Transverse colon (tissue), 4 donors: ENCODE data around the gene PSMB11. TPM values are rescaled to one million over a fixed set of nuclear protein-coding genes. Genes with fewer than 3 reads are reported as not detected.
"Not testable (repeated sequence)": the region's sequence is repeated elsewhere in the genome, so short reads cannot be mapped to it uniquely, and the experiment has no call there.

Source experiments
- DNase-seq: peaks from one replicate; pipeline ENCODE4 v3.0.0-alpha.2; 2019
- H3K27ac ChIP-seq, 4 donors: fragments of 200-600 bp; sonication (generic); 2 replicates each; pipeline ENCODE4 v1.5.1; 2016 to 2018; ENCODE audit warnings: inconsistent platforms in 4 of 4
- H3K27me3 ChIP-seq: fragments of 200-600 bp; sonication (generic); 2 replicates; pipeline ENCODE4 v1.5.1; 2017; ENCODE audit warnings: inconsistent platforms
- H3K36me3 ChIP-seq, 4 donors: fragments of 200-600 bp; sonication (generic); 2 replicates each; pipeline ENCODE4 v1.5.1; 2017 to 2019; ENCODE audit warnings: inconsistent platforms in 4 of 4
- H3K4me1 ChIP-seq, 4 donors: fragments of 200-600 bp; sonication (generic); 2 replicates each; pipeline ENCODE4 v1.5.1; 2017 to 2020; ENCODE audit warnings: inconsistent platforms in 4 of 4
- H3K4me3 ChIP-seq, 4 donors: fragments of 200-600 bp; sonication (generic); 1 replicate in 1 of 4; 2 replicates in 3 of 4; pipeline versions ENCODE4 v1.5.1 to v1.6.1; 2017 to 2019; ENCODE audit warnings: inconsistent platforms in 4 of 4
- H3K9me3 ChIP-seq, 2 donors: fragments of 200-600 bp; sonication (generic); 2 replicates each; pipeline ENCODE4 v1.5.1; 2017 to 2019; ENCODE audit warnings: inconsistent platforms in 2 of 2
- EP300 ChIP-seq: sonication (generic); formaldehyde crosslinking; IDR thresholded peaks from one replicate; pipeline ENCODE4 v1.6.1; 2017; ENCODE audit warnings: antibody characterized with exemption, low read depth
- POLR2A ChIP-seq: fragments of 450-650 bp; IDR thresholded peaks from one replicate; pipeline ENCODE4 v1.6.1; 2016; ENCODE audit warnings: antibody characterized with exemption, mild to moderate bottlenecking, moderate library complexity
- POLR2AphosphoS5 ChIP-seq, 3 donors: sonication (generic); formaldehyde crosslinking; IDR thresholded peaks; one replicate each; pipeline ENCODE4 v1.6.1; 2016; ENCODE audit warnings: antibody characterized with exemption in 3 of 3
- WGBS, 2 donors: methylation state at CpG; one replicate each; pipeline ENCODE4 v1.1.5; 2018; ENCODE audit warnings: low coverage in 1 of 2; 5-methylcytosine and 5-hydroxymethylcytosine counted together
- in situ Hi-C, 4 donors: fragments of 200-750 bp; cut with MboI; loops; one replicate each; pipeline versions ENCODE4 v1.15.0 to v1.15.1; 2017; ENCODE audit warnings: low sequenced_read_pairs in 3 of 4, low pct_ligation_motif_present in 1 of 4, low pct_unique_long_range_greater_than_20kb in 1 of 4
- intact Hi-C: fragments of 100-400 bp; cut with DNase I; formaldehyde crosslinking; loops from one replicate; pipeline ENCODE4 v1.15.1; 2023; ENCODE audit warnings: low total_unique reads
- total RNA-seq, 4 donors: library from RNA; depleted of rRNA; stranded (reverse); fragments of >200 nt; gene quantifications; one replicate each; pipeline ENCODE4 v1.1.0, GENCODE V29; 2016
- TF ChIP-seq, protein P1 (sequence below), 5 experiments: fragments of 200-600 bp in 3 of 5; fragments of 450-650 bp in 2 of 5; sonication (generic) in 3 of 5; IDR thresholded peaks; 1 replicate in 2 of 5; 2 replicates in 3 of 5; pipeline ENCODE4 v1.5.1; 2016 to 2017; ENCODE audit warnings: antibody characterized with exemption in 5 of 5, inconsistent platforms in 3 of 5, mild to moderate bottlenecking in 2 of 5, moderate library complexity in 1 of 5

PSMB11 gene
- total RNA-seq, 4 donors from 2014 or later = not detected

DNA sequence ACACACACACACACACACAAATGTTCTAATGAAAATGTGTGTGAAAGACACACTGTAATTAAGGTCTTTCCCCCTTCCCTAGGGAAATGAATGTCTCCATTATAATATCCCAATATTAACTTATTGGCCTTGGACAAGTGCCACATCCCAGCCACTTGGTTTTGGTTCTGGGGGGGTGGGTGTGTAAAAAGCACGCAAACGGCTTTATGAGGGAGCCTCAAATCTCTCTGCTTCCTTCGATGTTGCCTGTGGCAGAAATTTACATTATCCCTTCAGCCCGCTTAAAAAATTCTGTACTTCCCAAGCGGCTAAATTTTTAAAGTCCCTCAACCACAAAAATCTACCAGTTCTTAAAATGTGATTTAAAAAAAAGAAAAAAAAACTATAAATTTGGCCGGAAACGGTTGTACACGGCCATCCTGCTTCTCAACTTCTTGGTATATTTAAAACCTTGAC, 32.5 kb upstream of the PSMB11 start:
- peaks cover 4 to 35% (median 15%) of the 10 kb centered on the region in 4 donors for H3K4me1 ChIP-seq
- WGBS, 2 donors = 19 to 20% methylated on average over 8 of the region's 8 CpGs
- H3K9me3 ChIP-seq = no peaks in the 10 kb centered on the region
- H3K27ac ChIP-seq = peak overlapping the region; percentile 78 to 92 (median 85)
- no peaks in the 10 kb centered on the region for H3K36me3 ChIP-seq
- in situ Hi-C loops (no loop called here), intact Hi-C loops (no loop called here)
- peak overlapping the region; percentile 15 to 56 (median 50) for H3K4me3 ChIP-seq
- H3K27me3 ChIP-seq = no peaks in the 10 kb centered on the region
- no peak for DNase-seq
- TF ChIP-seq POLR2AphosphoS5 (IDR thresholded peaks at IDR 0.05) = no peak
- TF ChIP-seq EP300 = no peak
- no peak for TF ChIP-seq POLR2A
- TF ChIP-seq, protein P1, sequence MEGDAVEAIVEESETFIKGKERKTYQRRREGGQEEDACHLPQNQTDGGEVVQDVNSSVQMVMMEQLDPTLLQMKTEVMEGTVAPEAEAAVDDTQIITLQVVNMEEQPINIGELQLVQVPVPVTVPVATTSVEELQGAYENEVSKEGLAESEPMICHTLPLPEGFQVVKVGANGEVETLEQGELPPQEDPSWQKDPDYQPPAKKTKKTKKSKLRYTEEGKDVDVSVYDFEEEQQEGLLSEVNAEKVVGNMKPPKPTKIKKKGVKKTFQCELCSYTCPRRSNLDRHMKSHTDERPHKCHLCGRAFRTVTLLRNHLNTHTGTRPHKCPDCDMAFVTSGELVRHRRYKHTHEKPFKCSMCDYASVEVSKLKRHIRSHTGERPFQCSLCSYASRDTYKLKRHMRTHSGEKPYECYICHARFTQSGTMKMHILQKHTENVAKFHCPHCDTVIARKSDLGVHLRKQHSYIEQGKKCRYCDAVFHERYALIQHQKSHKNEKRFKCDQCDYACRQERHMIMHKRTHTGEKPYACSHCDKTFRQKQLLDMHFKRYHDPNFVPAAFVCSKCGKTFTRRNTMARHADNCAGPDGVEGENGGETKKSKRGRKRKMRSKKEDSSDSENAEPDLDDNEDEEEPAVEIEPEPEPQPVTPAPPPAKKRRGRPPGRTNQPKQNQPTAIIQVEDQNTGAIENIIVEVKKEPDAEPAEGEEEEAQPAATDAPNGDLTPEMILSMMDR (IDR thresholded peaks at IDR 0.05) = no peak

GRCh38 chr14:23009939-23010726, 31.9 kb upstream of the PSMB11 start, which contains the start of gene C14orf93:
C14orf93 (minus strand) TSS chr14:23010143; CDS start chr14:22999023, 11,120 bp downstream.
- H3K4me1 ChIP-seq = peaks cover 4 to 35% (median 15%) of the 10 kb centered on the region in 4 donors
- no peaks in the 10 kb centered on the region for H3K9me3 ChIP-seq
- H3K4me3 ChIP-seq = peak within 1 kb of the TSS; percentile 27 to 56 (median 50)
- in situ Hi-C loops = no loop called here
- WGBS, 2 donors = 0 to 2% methylated on average over 4 to 40 of the region's 40 CpGs
- H3K27ac ChIP-seq = peak within 1 kb of the TSS; percentile 78 to 92 (median 85)
- H3K36me3 ChIP-seq = no peaks in the 10 kb centered on the region
- DNase-seq = peak; percentile 88
- H3K27me3 ChIP-seq = no peaks in the 10 kb centered on the region
- intact Hi-C loops = no loop called here
- TF ChIP-seq EP300 (no peak), POLR2AphosphoS5 (IDR thresholded peaks at IDR 0.05) (peak; percentile 25 to 62 (median 33)), POLR2A (peak; percentile 48)
- TF ChIP-seq, protein P1 (IDR thresholded peaks at IDR 0.05) = no peak

DNA sequence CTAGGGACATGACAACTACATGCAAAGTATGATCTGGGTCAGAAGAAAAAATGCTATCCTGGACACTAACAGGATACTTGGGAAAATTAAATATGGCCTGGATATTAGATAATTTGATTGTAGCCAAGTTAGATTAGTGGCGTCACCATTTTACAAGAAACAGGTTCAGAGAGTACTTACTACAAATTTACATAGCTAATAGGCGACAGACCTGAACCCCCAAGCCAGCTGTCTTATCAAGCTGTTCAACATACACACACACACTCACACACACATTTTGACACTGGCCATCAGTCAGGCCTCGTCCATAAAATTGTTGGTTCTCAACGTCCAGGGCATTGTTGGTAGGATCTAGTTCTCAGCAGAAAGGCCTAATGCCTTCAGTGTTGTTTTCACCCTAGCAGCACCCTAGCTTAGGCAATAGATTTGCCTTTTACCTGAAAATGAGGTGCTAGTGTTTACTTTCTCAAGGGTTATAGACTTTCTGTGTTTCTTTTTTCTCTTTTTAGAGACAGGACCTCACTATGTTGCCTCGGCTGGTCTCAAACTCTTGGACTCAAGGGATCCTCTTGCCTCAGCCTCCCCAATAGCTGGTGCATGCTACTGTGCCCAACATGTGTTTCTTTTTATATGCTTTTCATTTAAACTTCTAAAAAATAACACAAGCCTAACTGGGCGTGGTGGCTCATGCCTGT, 28.8 kb upstream of the PSMB11 start:
- H3K4me1 ChIP-seq = peaks cover 0 to 15% (median 4%) of the 10 kb centered on the region in 4 donors
- H3K27me3 ChIP-seq = no peaks in the 10 kb centered on the region
- in situ Hi-C loops (no loop called here), intact Hi-C loops (no loop called here)
- H3K27ac ChIP-seq = no peak overlapping the region
- H3K9me3 ChIP-seq = no peaks in the 10 kb centered on the region
- DNase-seq = no peak
- H3K4me3 ChIP-seq = no peak overlapping the region
- WGBS, 2 donors = 81 to 94% methylated on average over 3 to 6 of the region's 6 CpGs
- TF ChIP-seq POLR2AphosphoS5 (IDR thresholded peaks at IDR 0.05) = no peak
- TF ChIP-seq EP300 = no peak
- no peak for TF ChIP-seq POLR2A
- TF ChIP-seq, protein P1 (IDR thresholded peaks at IDR 0.05) = no peak
- no peaks in the 10 kb centered on the region for H3K36me3 ChIP-seq

GRCh38 chr14:23013749-23014054, 28.3 kb upstream of the PSMB11 start:
- DNase-seq, H3K9me3 ChIP-seq, in situ Hi-C loops, H3K4me3 ChIP-seq, H3K36me3 ChIP-seq, H3K27ac ChIP-seq, H3K27me3 ChIP-seq, intact Hi-C loops: not testable (repeated sequence)
- peaks cover 0 to 11% (median 4%) of the 10 kb centered on the region in 4 donors for H3K4me1 ChIP-seq
- 93% methylated on average over 5 of the region's 5 CpGs for WGBS, 2 donors
